ENCODE data around the gene AKAP12.

Gene AKAP12, protein sequence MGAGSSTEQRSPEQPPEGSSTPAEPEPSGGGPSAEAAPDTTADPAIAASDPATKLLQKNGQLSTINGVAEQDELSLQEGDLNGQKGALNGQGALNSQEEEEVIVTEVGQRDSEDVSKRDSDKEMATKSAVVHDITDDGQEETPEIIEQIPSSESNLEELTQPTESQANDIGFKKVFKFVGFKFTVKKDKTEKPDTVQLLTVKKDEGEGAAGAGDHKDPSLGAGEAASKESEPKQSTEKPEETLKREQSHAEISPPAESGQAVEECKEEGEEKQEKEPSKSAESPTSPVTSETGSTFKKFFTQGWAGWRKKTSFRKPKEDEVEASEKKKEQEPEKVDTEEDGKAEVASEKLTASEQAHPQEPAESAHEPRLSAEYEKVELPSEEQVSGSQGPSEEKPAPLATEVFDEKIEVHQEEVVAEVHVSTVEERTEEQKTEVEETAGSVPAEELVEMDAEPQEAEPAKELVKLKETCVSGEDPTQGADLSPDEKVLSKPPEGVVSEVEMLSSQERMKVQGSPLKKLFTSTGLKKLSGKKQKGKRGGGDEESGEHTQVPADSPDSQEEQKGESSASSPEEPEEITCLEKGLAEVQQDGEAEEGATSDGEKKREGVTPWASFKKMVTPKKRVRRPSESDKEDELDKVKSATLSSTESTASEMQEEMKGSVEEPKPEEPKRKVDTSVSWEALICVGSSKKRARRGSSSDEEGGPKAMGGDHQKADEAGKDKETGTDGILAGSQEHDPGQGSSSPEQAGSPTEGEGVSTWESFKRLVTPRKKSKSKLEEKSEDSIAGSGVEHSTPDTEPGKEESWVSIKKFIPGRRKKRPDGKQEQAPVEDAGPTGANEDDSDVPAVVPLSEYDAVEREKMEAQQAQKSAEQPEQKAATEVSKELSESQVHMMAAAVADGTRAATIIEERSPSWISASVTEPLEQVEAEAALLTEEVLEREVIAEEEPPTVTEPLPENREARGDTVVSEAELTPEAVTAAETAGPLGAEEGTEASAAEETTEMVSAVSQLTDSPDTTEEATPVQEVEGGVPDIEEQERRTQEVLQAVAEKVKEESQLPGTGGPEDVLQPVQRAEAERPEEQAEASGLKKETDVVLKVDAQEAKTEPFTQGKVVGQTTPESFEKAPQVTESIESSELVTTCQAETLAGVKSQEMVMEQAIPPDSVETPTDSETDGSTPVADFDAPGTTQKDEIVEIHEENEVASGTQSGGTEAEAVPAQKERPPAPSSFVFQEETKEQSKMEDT (N-terminal part only)

DNA sequence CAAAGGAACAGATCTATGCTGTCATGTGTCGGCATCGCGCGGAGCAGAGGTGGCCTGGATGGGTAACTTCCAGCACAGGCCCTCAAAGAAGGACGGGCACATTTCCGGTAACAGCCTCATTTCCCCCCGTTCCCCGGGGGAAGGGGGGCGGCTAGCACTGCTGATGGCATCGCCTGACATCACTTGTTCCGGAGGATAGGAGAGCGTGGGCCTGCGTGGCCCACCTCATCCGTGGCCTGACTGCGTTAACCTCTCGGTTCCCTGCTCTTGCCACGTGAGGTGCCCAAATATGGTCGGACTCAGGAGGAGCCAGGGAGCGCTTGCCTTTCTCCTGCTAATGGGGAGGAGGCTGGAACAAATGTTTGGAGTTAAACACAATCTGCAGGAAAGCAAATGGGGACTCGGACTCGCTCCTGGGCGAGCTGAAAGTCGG, at the start of gene AKAP12:
AKAP12 (plus strand) TSS at position 365 of the 433 bp plus-strand sequence. CDS start 596 bp downstream, outside the sequence.
- Mint-ChIP-seq H3K27me3 (peaks cover 71% of the 10 kb centered on the region), H3K27ac (peak within 1 kb of the TSS; percentile 76), H3K4me1 (peaks cover 19% of the 10 kb centered on the region), H3K36me3 (no peaks in the 10 kb centered on the region), H3K4me3 (peak within 1 kb of the TSS; percentile 89), H3K9me3 (no peaks in the 10 kb centered on the region)
- ATAC-seq, result peak; percentile 62

GRCh38 chr6:151191527-151191926, 48.2 kb upstream of the AKAP12 start:
- H3K4me3 Mint-ChIP-seq, result no peak overlapping the region
- no peak for ATAC-seq
- no peaks in the 10 kb centered on the region for H3K27me3 Mint-ChIP-seq
- no peak overlapping the region for H3K27ac Mint-ChIP-seq
- H3K4me1 Mint-ChIP-seq, result no peaks in the 10 kb centered on the region
- no peaks in the 10 kb centered on the region for H3K36me3 Mint-ChIP-seq
- H3K9me3 Mint-ChIP-seq, result no peaks in the 10 kb centered on the region

GRCh38 chr6:151196555-151196954, 43.2 kb upstream of the AKAP12 start:
- Mint-ChIP-seq H3K4me1 (no peaks in the 10 kb centered on the region), H3K27ac (no peak overlapping the region), H3K27me3 (no peaks in the 10 kb centered on the region), H3K9me3 (no peaks in the 10 kb centered on the region), H3K4me3 (no peak overlapping the region), H3K36me3 (no peaks in the 10 kb centered on the region)
- no peak for ATAC-seq

GRCh38 chr6:151197556-151197955, 42.2 kb upstream of the AKAP12 start:
- Mint-ChIP-seq H3K36me3 (no peaks in the 10 kb centered on the region), H3K27ac (no peak overlapping the region), H3K4me3 (no peak overlapping the region), H3K4me1 (no peaks in the 10 kb centered on the region), H3K9me3 (no peaks in the 10 kb centered on the region), H3K27me3 (no peaks in the 10 kb centered on the region)
- ATAC-seq, result no peak

GRCh38 chr6:151199991-151200390, 39.8 kb upstream of the AKAP12 start:
- Mint-ChIP-seq H3K4me1 (no peaks in the 10 kb centered on the region), H3K36me3 (no peaks in the 10 kb centered on the region), H3K27me3 (peaks cover 16% of the 10 kb centered on the region), H3K4me3 (no peak overlapping the region), H3K9me3 (no peaks in the 10 kb centered on the region), H3K27ac (no peak overlapping the region)
- no peak for ATAC-seq

GRCh38 chr6:151205721-151206600, 33.8 kb upstream of the AKAP12 start:
- Mint-ChIP-seq H3K27ac (no peak overlapping the region), H3K4me3 (no peak overlapping the region), H3K36me3 (no peaks in the 10 kb centered on the region), H3K4me1 (no peaks in the 10 kb centered on the region), H3K9me3 (peaks cover 3% of the 10 kb centered on the region), H3K27me3 (peaks cover 58% of the 10 kb centered on the region)
- no peak for ATAC-seq

DNA sequence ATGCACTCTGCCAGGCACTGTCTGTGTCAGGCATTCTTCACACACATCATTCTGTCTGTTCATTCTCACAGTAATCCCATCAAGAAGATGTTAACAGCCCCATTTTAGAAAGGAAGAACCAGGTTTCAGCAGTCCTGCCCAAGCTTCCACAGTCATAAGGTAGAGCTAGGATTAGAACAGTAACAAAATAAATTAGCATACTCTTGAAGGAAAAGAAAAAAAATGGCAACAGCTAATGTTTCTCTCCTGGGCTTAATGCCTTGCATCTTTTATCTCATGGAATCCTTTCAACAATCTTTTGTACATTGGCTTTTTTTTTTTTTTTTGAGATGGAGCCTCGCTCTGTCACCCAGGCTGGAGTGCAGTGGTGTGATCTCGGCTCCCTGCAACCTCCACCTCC, 32.1 kb upstream of the AKAP12 start:
- no peaks in the 10 kb centered on the region for H3K36me3 Mint-ChIP-seq
- H3K27ac Mint-ChIP-seq, result no peak overlapping the region
- peaks cover 58% of the 10 kb centered on the region for H3K27me3 Mint-ChIP-seq
- H3K4me3 Mint-ChIP-seq, result no peak overlapping the region
- peaks cover 8% of the 10 kb centered on the region for H3K9me3 Mint-ChIP-seq
- ATAC-seq, result no peak
- H3K4me1 Mint-ChIP-seq, result no peaks in the 10 kb centered on the region

DNA sequence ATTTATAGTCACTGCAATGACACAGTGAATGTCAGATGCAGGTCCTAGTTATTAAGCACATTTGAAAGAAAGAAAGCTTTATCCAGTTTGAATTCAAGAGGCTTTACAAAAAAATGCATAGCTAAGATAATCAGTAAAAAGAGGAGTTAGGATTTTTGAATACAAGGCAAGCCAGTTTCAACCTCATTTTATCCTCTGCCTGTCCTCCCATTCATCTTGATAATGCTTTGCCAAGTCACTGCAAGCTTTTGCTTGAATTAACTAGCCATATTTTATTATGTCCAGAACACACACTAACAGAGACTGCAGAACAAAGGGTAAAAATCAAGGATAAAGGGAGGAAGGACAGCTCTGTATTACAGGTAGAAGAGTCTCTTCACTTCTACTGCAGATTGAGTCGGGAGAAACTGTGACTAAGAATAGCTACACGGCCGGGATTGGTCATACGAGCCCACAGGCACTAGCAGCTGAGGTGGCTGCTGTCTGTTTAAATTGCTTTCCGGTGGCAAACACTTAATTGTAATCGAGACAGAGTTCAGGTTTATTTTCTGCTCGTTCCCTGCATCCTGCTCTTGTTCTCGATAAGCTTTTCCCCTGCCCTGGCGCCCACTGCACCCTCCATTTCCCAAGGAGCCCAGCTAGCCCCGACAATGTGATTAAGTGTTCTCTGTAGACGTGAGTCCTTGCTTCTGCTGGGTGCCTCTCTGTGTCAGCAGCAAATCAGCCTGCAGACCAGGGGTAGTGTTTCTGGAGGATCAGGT, 30.5 kb upstream of the AKAP12 start:
- no peaks in the 10 kb centered on the region for H3K4me1 Mint-ChIP-seq
- no peak overlapping the region for H3K4me3 Mint-ChIP-seq
- H3K27ac Mint-ChIP-seq, result no peak overlapping the region
- no peaks in the 10 kb centered on the region for H3K36me3 Mint-ChIP-seq
- peaks cover 42% of the 10 kb centered on the region for H3K27me3 Mint-ChIP-seq
- ATAC-seq, result no peak
- H3K9me3 Mint-ChIP-seq, result peaks cover 8% of the 10 kb centered on the region

DNA sequence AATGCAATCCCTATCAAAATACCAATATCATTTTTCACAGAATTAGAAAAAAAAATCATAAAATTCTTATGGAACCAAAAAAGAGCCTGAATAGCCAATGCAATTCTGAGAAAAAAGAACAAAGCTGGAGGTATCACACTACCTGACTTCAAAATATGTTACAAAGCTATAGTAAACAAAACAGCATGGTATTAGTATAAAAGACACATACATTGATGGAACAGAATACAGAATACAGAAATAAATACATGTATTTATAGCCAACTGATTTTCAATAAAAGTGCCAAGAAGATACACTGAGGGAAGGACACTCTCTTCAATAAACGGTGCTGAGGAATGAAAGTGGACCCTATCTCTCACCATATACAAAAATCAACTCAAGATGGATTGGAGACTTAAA, 28.7 kb upstream of the AKAP12 start:
- H3K27me3 Mint-ChIP-seq, result peaks cover 33% of the 10 kb centered on the region
- H3K27ac Mint-ChIP-seq, result no peak overlapping the region
- peaks cover 8% of the 10 kb centered on the region for H3K9me3 Mint-ChIP-seq
- no peak overlapping the region for H3K4me3 Mint-ChIP-seq
- no peaks in the 10 kb centered on the region for H3K36me3 Mint-ChIP-seq
- no peaks in the 10 kb centered on the region for H3K4me1 Mint-ChIP-seq
- no peak for ATAC-seq

DNA sequence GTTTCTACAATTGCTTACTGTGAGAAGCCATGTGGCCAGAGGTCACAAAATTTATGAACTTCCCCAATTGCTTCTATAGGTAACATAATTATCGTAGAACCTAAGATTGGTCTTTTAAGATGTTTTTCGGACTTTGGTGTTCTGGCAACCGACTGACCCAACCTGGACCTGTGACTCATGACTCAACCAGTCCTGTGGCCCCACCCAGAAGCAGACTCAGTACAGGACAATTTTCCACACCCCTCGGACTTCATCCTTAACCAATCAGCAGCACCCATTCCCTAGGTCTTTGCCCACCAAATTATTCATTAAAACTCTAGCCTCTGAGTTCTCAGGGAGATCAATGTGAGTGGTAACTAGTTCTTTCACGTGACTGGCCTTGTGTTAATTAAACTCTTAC, 26.4 kb upstream of the AKAP12 start:
- H3K27me3 Mint-ChIP-seq, result peaks cover 19% of the 10 kb centered on the region
- no peak overlapping the region for H3K27ac Mint-ChIP-seq
- no peak overlapping the region for H3K4me3 Mint-ChIP-seq
- peaks cover 5% of the 10 kb centered on the region for H3K9me3 Mint-ChIP-seq
- no peaks in the 10 kb centered on the region for H3K4me1 Mint-ChIP-seq
- no peaks in the 10 kb centered on the region for H3K36me3 Mint-ChIP-seq
- no peak for ATAC-seq

DNA sequence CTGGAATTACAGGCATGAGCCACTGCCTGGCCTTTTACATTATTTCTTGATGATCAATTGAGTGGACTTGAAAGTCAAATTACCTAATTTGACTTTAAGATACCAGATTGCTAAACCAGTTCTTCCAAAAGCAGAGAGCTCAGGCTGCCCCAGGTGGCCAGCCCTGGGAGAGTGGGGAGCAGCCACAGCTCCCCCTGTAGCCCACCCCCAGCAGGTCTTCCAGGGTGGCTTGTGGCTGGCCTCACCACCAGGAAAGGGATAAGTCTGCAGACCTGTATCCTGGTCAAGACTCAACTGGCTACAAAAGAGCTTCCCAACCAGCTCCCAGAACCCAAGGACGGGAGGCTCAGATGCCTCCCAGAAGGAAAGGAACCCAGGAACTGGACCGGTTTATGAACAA, 23.8 kb upstream of the AKAP12 start:
- ATAC-seq, result no peak
- Mint-ChIP-seq H3K27ac (no peak overlapping the region), H3K36me3 (no peaks in the 10 kb centered on the region), H3K4me3 (no peak overlapping the region), H3K4me1 (no peaks in the 10 kb centered on the region), H3K9me3 (peaks cover 5% of the 10 kb centered on the region), H3K27me3 (peaks cover 18% of the 10 kb centered on the region)

DNA sequence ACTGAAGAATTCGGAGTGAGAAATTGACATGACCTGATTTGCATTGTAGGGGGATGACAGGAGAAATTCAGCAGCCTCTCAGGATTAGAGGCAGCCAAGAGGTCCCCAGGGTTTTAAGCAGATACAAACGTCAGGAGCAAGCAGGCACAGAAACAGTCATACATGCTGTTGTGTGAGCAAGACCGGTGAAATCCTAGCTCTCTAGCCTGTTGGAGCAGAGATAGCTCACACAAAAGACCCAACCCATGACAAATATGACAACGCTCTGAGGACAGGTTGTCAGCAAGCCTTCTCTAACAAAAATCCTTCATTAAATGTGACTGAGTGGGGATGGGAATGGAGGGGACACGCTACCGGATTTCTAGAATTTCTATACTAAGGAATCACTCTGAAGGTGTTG, 23.0 kb upstream of the AKAP12 start:
- Mint-ChIP-seq H3K36me3 (no peaks in the 10 kb centered on the region), H3K27ac (no peak overlapping the region), H3K4me3 (no peak overlapping the region), H3K4me1 (no peaks in the 10 kb centered on the region), H3K9me3 (no peaks in the 10 kb centered on the region), H3K27me3 (peaks cover 18% of the 10 kb centered on the region)
- ATAC-seq, result no peak

DNA sequence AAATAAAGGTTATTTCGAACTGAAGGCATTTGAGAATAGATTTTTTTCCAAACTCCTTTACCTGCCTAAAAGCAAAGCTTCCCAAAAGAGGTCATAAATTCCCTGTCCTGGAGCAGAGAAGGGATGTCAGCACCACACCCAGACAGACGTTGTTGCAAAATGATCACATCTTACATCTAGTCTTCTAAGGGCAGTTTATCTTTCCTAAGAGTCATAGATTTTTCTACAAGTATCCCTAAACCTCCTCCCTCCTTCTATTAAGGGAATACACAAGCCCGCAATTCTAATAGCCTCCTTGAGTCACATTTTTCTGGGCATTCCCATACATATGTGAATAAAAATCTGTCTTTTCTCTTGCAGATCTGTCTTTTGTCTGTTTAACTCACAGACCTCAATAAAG, 20.6 kb upstream of the AKAP12 start:
- no peaks in the 10 kb centered on the region for H3K36me3 Mint-ChIP-seq
- ATAC-seq, result no peak
- H3K9me3 Mint-ChIP-seq, result no peaks in the 10 kb centered on the region
- H3K27ac Mint-ChIP-seq, result no peak overlapping the region
- H3K27me3 Mint-ChIP-seq, result peaks cover 18% of the 10 kb centered on the region
- no peak overlapping the region for H3K4me3 Mint-ChIP-seq
- H3K4me1 Mint-ChIP-seq, result no peaks in the 10 kb centered on the region

GRCh38 chr6:151224076-151224475, 15.7 kb upstream of the AKAP12 start:
- Mint-ChIP-seq H3K27ac (no peak overlapping the region), H3K9me3 (no peaks in the 10 kb centered on the region), H3K4me3 (no peak overlapping the region), H3K36me3 (no peaks in the 10 kb centered on the region), H3K4me1 (no peaks in the 10 kb centered on the region), H3K27me3 (peaks cover 7% of the 10 kb centered on the region)
- ATAC-seq, result no peak
